ENCODE data around the gene NFASC.

DNA sequence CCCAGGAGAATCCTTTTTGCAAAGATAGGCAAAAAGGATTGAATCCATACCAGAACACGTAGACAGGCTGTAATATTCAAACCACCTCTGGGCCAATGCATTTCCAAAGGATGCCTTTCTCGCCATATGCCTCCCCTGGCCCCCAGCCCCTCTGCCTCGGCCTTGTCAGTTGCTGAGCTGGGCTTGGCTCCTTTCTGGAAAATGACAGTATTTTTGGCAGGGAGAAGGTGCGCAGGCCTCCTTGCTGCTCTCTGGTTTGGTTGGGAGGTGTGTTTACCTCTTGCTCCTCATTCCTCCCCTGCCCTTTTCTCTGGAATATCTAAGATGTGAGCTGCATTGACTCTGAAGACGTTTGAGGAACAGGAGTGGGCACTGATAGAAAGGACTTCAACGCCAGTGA, 146.3 kb downstream of the NFASC start:
- TF ChIP-seq, protein P1, sequence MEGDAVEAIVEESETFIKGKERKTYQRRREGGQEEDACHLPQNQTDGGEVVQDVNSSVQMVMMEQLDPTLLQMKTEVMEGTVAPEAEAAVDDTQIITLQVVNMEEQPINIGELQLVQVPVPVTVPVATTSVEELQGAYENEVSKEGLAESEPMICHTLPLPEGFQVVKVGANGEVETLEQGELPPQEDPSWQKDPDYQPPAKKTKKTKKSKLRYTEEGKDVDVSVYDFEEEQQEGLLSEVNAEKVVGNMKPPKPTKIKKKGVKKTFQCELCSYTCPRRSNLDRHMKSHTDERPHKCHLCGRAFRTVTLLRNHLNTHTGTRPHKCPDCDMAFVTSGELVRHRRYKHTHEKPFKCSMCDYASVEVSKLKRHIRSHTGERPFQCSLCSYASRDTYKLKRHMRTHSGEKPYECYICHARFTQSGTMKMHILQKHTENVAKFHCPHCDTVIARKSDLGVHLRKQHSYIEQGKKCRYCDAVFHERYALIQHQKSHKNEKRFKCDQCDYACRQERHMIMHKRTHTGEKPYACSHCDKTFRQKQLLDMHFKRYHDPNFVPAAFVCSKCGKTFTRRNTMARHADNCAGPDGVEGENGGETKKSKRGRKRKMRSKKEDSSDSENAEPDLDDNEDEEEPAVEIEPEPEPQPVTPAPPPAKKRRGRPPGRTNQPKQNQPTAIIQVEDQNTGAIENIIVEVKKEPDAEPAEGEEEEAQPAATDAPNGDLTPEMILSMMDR (IDR thresholded peaks at IDR 0.05; ENCODE audit: low read depth, low read length), result no peak
- TF ChIP-seq EZH2phosphoT487 (IDR thresholded peaks at IDR 0.05; ENCODE audit: low read depth), result no peak
